Stimulated activated CD4-positive, alpha-beta T cell treated with anti-CD3 and anti-CD28 coated beads, Interleukin-15, amount 100 ng/mL, for 24 hours (primary cell): ENCODE data around the gene POLD2.
A peak's percentile ranks its signal among the peaks of the same experiment; 100 is the strongest.

Experiments used
- DNase-seq: peaks from one replicate; pipeline ENCODE4 v3.0.0-alpha.2; 2020

The POLD2 gene

GRCh38 chr7:44101303-44101965 lies 21.9 kb downstream of the POLD2 start:
- DNase-seq: no peak

GRCh38 chr7:44100458-44101302 lies 22.7 kb downstream of the POLD2 start:
- no peak for DNase-seq

- no peak for DNase-seq
Measured at GRCh38 chr7:44099669-44100068, 23.7 kb downstream of the POLD2 start.

GRCh38 chr7:44098092-44099068 lies 25.0 kb downstream of the POLD2 start:
- DNase-seq: no peak

GRCh38 chr7:44097064-44097932 lies 26.1 kb downstream of the POLD2 start:
- peak; percentile 38 for DNase-seq

- no peak for DNase-seq
Measured at GRCh38 chr7:44096326-44096881, 26.9 kb downstream of the POLD2 start.

GRCh38 chr7:44095781-44096180 lies 27.6 kb downstream of the POLD2 start:
- DNase-seq: no peak

- no peak for DNase-seq
Measured at GRCh38 chr7:44094883-44095592, 28.3 kb downstream of the POLD2 start.

- DNase-seq: no peak
Measured at GRCh38 chr7:44094365-44094764, 29.0 kb downstream of the POLD2 start.

GRCh38 chr7:44093102-44093641 lies 30.2 kb downstream of the POLD2 start:
- no peak for DNase-seq

GRCh38 chr7:44087911-44088838 lies 35.2 kb downstream of the POLD2 start:
- no peak for DNase-seq

GRCh38 chr7:44086627-44087026 lies 36.7 kb downstream of the POLD2 start:
- DNase-seq: no peak

- DNase-seq: no peak
Measured at GRCh38 chr7:44085546-44085945, 37.8 kb downstream of the POLD2 start.

GRCh38 chr7:44084701-44085100 lies 38.6 kb downstream of the POLD2 start:
- DNase-seq: no peak

- no peak for DNase-seq
Measured at GRCh38 chr7:44083796-44084195, 39.6 kb downstream of the POLD2 start.

GRCh38 chr7:44082541-44083207 lies 40.7 kb downstream of the POLD2 start:
- DNase-seq: peak; percentile 99

- peak; percentile 38 for DNase-seq
Measured at GRCh38 chr7:44081266-44081748, 42.0 kb downstream of the POLD2 start.

GRCh38 chr7:44080686-44081265 lies 42.6 kb downstream of the POLD2 start:
- DNase-seq: no peak
